ENCODE measurements around the gene PHLDA1.

DNA sequence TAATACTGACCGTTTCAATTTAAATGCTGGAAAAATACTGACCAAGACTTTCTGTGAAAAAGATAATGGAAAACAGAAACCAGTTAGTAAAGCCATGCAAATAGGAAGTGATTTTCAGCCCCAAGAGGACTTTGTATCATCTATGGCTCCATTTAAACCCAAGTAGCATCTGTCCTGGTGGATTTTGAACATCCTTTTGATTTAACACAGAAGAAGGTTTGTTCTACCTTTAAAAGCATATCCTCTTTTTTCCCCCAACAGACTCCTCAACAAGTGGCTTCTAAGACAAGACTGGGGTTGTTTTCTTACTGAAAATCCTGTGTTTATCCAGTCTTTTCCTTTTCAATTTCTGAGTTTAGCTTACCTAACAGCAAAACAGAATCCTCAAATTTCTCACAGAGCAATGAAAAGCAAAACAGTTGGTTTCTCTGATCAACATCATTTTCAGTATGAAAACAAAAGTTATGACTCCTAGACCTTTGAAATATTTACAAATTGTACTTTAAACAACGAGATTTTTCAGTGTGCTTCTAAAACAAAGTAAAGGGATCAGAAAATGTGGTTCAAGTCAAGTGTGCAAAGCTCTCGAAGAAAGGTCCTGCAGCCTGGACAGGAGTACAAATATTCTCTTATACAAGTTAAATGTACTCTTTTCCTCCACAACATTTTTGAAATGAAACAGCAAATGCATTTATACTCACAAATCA, 2.9 kb downstream of the PHLDA1 start:
- TF ChIP-seq CTCF (conservative IDR thresholded peaks at IDR 0.05; ENCODE audit: low read depth, low read length) = no peak
- TF ChIP-seq RAD21 (IDR thresholded peaks at IDR 0.05; ENCODE audit: low read length) = no peak
- TF ChIP-seq POLR2A (IDR thresholded peaks at IDR 0.05; ENCODE audit: low read depth, low read length) = no peak
- TF ChIP-seq CEBPB (IDR thresholded peaks at IDR 0.05; ENCODE audit: low read depth, low read length) = no peak
- no peak for TF ChIP-seq MXI1 (IDR thresholded peaks at IDR 0.05; ENCODE audit: borderline replicate concordance, low read depth, low read length)
- no peak for TF ChIP-seq FOS (IDR thresholded peaks at IDR 0.05; ENCODE audit: low read depth, low read length)
- TF ChIP-seq USF2 (IDR thresholded peaks at IDR 0.05; ENCODE audit: low read depth, low read length) = no peak
- TF ChIP-seq CHD1 (IDR thresholded peaks at IDR 0.05; ENCODE audit: low read depth, low read length) = peak; percentile 62; the same call in 1 of the 2 replicates
- TF ChIP-seq RFX5 (IDR thresholded peaks at IDR 0.05; ENCODE audit: low read depth, low read length) = no peak
- TF ChIP-seq RCOR1 (IDR thresholded peaks at IDR 0.05; ENCODE audit: insufficient replicate concordance, low read length) = no peak
